Measurements from ENCODE around the gene RUVBL2.
"Not testable (repeated sequence)": the region's sequence is repeated elsewhere in the genome, so short reads cannot be mapped to it uniquely, and the experiment has no call there.

Gene RUVBL2

GRCh38 chr19:49018388-49019241, 24.9 kb downstream of the RUVBL2 start:
- DNase-seq = not testable (repeated sequence)

DNA sequence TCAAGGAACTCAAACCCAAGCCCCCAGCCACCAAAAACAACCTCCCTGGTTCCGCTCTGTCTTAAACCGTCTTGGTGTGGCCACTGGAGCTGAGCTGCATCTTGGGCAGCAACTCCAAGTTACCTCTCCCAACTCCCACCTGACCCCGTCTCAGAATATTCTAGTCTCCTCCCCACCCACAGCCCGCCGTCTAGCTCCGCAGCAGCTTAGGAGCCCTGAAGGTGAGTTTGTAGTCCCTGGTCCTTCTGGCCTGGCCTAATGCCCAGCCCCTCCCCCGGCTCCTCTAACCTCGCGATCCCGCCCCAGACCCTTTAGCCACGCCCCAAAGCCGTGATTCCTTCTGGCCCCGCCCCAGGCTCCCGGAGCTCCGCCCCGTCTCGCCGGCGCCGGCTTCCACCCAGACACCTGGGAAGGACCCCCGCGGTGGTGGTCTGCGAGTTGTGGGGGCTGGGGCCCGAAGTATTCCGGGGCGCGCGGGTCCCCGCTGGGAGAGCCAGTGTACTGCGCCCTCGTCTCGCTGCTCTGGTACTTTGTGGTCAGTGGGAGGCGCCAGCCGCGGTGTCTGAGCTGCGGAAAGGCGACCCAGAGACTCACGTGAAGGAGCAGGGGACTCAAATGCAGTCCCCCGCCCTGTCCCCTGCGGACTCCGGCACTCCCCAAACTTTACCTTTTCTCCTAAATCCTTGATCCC, 25.7 kb downstream of the RUVBL2 start:
- DNase-seq = peak; percentile 41

GRCh38 chr19:49020342-49020741, 26.7 kb downstream of the RUVBL2 start:
- DNase-seq = no peak

DNA sequence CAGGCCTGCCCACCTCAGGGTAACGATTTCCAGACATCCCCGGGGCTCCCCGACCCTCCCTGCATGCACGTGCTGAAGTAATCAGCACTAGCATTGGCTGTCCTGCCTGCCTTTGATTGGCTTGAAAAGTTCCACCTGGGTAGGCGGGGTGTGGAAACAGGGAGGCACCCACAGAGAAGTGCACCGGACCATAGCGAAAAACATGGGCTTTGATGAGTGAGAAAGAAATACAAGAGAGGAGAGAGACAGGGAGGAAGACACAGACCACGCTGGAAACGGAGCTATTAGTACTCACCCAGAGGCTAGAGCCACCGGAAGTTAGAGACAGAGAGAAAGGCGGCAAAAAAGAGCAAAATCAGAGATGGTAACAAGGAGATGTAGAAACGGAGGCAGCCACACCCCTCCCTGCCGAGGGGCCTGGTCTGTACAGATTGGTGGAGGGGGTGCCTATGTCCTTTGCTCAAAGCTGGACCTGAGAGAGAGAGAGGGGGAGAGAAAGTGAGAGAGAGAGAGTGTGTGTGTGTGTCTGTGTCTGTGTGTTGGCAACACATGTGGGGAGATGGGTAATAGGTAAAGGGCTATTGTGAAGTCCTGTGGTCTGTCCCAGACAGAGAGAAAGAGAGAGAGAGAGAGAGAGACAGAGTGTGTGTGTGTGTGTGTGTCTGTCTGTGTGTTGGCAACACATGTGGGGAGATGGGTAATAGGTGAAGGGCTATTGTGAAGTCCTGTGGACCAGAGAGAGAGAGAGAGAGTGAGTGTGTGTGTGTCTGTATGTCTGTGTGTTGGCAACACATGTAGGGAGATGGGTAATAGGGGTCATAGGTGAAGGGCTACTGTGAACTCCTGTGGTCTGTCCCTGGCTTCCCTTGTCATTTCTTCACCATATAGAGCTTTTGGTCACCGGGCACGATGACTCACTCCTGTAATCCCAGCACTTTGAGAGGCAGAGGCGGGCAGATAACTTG, 27.5 kb downstream of the RUVBL2 start:
- peak; percentile 27 for DNase-seq

- DNase-seq = no peak
These were observed 28.4 kb downstream of the RUVBL2 start for GRCh38 chr19:49022116-49022515.

- DNase-seq = not testable (repeated sequence)
These were observed 30.5 kb downstream of the RUVBL2 start, which contains the start of gene CGB3 for GRCh38 chr19:49024233-49024632. CGB3 (minus strand) TSS chr19:49024333; CDS start chr19:49023971, 362 bp downstream.

- DNase-seq = not testable (repeated sequence)
These were observed 31.4 kb downstream of the RUVBL2 start for GRCh38 chr19:49025088-49025487.

GRCh38 chr19:49025599-49025998, 31.9 kb downstream of the RUVBL2 start:
- DNase-seq = not testable (repeated sequence)

DNA sequence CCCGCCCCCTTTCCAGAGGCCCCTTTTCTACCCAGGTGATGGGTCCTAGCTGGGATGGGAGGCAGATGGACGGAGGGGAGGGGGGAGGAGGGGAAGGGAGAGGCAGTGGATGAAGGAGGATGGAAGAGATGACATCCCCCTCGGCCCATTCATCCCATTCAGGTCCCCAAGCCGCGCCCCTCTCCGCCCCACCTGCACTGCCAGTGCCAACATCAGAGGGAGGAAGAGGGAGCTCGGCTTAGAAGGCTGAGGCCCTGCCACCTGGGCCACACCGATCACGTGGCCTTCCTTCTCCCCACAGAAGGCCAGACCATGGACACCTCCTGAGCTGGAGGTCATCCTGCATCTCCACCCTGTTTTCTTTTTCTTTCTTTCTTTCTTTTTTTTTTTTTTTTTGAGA, 35.0 kb downstream of the RUVBL2 start:
- not testable (repeated sequence) for DNase-seq

DNA sequence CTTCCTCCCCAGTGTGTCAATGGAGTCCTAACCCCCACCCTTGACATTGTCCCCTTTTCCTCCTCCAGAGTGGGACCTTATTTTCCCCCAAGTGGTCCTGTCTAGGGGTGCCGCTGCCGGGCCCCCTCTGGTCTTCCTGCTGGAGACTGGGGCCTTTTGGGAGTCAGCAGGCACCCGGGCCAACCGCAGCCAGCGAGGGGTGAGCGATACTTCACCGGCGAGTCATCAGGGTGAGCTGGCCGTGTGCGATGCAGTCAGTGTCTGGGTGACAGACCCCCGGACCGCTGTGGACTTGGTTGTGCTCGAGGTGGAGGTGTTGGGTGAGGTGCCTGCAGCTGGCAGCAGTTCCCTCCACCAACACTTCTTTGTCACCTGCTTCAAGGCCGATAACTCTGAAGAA, 36.1 kb downstream of the RUVBL2 start:
- not testable (repeated sequence) for DNase-seq

- not testable (repeated sequence) for DNase-seq
These were observed 36.6 kb downstream of the RUVBL2 start for GRCh38 chr19:49030323-49030722.

GRCh38 chr19:49031642-49032301, 38.1 kb downstream of the RUVBL2 start, which contains the start of gene CGB2:
CGB2 (plus strand) TSS chr19:49031890; CDS start chr19:49032096, 206 bp downstream.
- DNase-seq = peak; percentile 42

GRCh38 chr19:49036815-49037214, 43.1 kb downstream of the RUVBL2 start, which contains the start of gene CGB1:
CGB1 (minus strand) TSS chr19:49036895; CDS start chr19:49036711, 184 bp downstream.
- peak; percentile 46 for DNase-seq

DNA sequence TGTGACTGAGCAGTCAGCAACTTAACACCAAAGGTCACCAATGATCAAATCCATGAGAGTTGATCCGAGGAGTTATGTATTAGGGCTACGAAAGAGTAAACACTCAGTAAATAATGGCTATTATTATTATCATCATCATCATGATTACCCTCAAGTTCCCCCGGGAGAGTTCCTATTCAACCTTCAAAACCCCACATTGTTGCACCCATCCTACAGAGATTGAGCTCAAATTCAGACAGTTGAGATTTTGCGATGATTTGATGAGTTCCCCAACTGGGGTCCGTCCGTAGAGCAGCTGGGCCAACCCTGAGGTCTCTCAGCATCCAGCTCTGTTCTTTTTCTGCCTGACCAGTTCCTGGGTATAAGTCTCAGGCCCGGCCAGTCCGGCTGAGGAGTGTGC, 44.4 kb downstream of the RUVBL2 start:
- not testable (repeated sequence) for DNase-seq

DNA sequence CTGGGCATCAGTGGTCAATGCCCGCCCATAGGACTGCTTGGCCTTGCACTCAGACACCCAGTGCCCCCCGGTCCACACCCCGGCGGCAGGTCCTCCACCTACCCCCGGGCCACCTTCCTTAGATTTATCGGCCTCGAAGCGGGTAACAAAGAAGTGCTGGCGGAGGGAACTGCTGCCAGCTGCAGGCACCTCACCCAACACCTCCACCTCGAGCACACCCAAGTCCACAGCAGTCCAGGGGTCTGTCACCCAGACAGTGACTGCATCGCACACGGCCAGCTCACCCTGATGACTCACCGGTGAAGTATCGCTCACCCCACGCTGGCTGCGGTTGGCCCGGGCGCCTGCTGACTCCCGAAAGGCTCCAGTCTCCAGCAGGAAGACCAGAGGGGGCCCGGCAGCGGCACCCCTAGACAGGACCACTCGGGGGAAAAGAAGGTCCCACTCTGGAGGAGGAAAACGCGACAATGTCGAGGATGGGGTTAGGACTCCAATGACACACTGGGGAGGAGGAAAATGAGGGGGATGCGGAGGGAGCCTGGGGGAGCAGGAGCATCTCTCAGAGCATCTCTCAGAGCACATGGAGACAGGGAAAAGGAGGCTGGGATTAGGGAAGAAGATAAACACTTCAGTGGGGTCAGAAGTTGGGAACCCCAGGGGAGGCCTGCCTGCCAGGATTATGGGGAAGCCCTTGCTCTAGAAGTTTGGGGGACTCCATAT, 45.0 kb downstream of the RUVBL2 start:
- not testable (repeated sequence) for DNase-seq

DNA sequence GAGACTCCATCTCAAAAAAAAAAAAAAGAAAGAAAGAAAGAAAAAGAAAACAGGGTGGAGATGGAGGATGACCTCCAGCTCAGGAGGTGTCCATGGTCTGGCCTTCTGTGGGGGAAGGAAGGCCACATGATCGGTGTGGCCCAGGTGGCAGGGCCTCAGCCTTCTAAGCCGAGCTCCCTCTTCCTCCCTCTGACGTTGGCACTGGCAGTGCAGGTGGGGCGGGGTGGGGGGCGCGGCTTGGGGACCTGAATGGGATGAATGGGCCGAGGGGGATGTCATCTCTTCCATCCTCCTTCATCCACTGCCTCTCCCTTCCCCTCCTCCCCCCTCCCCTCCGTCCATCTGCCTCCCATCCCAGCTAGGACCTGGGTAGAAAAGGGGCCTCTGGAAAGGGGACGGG, 46.0 kb downstream of the RUVBL2 start:
- DNase-seq = not testable (repeated sequence)

GRCh38 chr19:49042177-49042576, 48.5 kb downstream of the RUVBL2 start:
- DNase-seq = no peak

- DNase-seq = not testable (repeated sequence)
These were observed 49.0 kb downstream of the RUVBL2 start for GRCh38 chr19:49042666-49043065.

- not testable (repeated sequence) for DNase-seq
These were observed 49.9 kb downstream of the RUVBL2 start, which contains the start of gene CGB5 for GRCh38 chr19:49043548-49043947. CGB5 (plus strand) TSS chr19:49043848; CDS start chr19:49044210, 362 bp downstream.

GRCh38 chr19:49049011-49049410, 55.3 kb downstream of the RUVBL2 start, which contains the start of gene CGB8:
CGB8 (minus strand) TSS chr19:49049111; CDS start chr19:49048739, 372 bp downstream.
- DNase-seq = not testable (repeated sequence)

GRCh38 chr19:49049834-49050233, 56.1 kb downstream of the RUVBL2 start:
- DNase-seq = not testable (repeated sequence)

All from suppressor macrophage treated with lipopolysaccharide for 4 hours (primary cell).